K562 (cell line): Measurements from ENCODE around the gene EVI2B.

Experiments
- EZH2 ChIP-seq: IDR thresholded peaks from 2 replicates; pipeline ENCODE4 v1.6.1; 2012; ENCODE audit warnings: low read depth, mild to moderate bottlenecking, inconsistent platforms, low read length, borderline replicate concordance
- FOSL1 ChIP-seq: fragments of 200-800 bp; sonication (Bioruptor generic); conservative IDR thresholded peaks from 2 replicates; pipeline ENCODE4 v1.6.1; 2016; ENCODE audit warnings: missing genetic modification characterization, missing compliant biosample characterization
- HDGF ChIP-seq: fragments of 450-650 bp; IDR thresholded peaks from 2 replicates; pipeline ENCODE4 v1.6.1; 2016
- KLF16 ChIP-seq: IDR thresholded peaks from 2 replicates; pipeline ENCODE4 v1.6.1; 2016; ENCODE audit warnings: antibody characterized with exemption
- POLR2AphosphoS5 ChIP-seq: IDR thresholded peaks from 2 replicates; pipeline ENCODE4 v1.6.1; 2011; ENCODE audit warnings: mild to moderate bottlenecking, low read depth, low read length, moderate library complexity; ENCODE audit not compliant: control insufficient read depth, insufficient read depth
- TCF7L2 ChIP-seq: fragments of 150-350 bp; IDR thresholded peaks from 2 replicates; pipeline ENCODE4 v1.6.1; 2016; ENCODE audit warnings: low read depth, mild to moderate bottlenecking, low read length, moderate library complexity
- XRCC4 ChIP-seq: IDR thresholded peaks from one replicate; pipeline ENCODE4 v1.6.1; 2011; ENCODE audit not compliant: insufficient read depth, insufficient read length; ENCODE audit errors: extremely low read depth
- ZFP36 ChIP-seq: fragments of 150-350 bp; IDR thresholded peaks from 2 replicates; pipeline ENCODE4 v1.6.1; 2018; ENCODE audit warnings: low read length, low read depth; ENCODE audit not compliant: partially characterized antibody
- ZNF75A ChIP-seq: fragments of 450-650 bp; formaldehyde crosslinking; IDR thresholded peaks from 2 replicates; pipeline ENCODE4 v1.4.0; 2020; ENCODE audit warnings: mild to moderate bottlenecking
- TF ChIP-seq, protein P1 (sequence below): sonication (generic); formaldehyde crosslinking; IDR thresholded peaks from 2 replicates; pipeline ENCODE4 v1.5.0; 2020; ENCODE audit warnings: missing genetic modification reagents
- TF ChIP-seq, protein P2 (sequence below): sonication (generic); formaldehyde crosslinking; IDR thresholded peaks from 2 replicates; pipeline ENCODE4 v1.9.0; 2022; ENCODE audit warnings: mild to moderate bottlenecking, missing genetic modification reagents
- TF ChIP-seq, protein P3 (sequence below), 3 experiments: IDR thresholded peaks in 2 of 3; conservative IDR thresholded peaks in 1 of 3; 2 replicates each; pipeline ENCODE4 v1.5.1; 2011 to 2012; ENCODE audit warnings: low read length in 3 of 3, mild to moderate bottlenecking in 3 of 3, control low read depth in 2 of 3, improper control_type of control experiment in 1 of 3, inconsistent platforms in 1 of 3, low read depth in 1 of 3, mixed read lengths in 1 of 3, moderate library complexity in 1 of 3; ENCODE audit not compliant: insufficient read depth in 2 of 3

DNA sequence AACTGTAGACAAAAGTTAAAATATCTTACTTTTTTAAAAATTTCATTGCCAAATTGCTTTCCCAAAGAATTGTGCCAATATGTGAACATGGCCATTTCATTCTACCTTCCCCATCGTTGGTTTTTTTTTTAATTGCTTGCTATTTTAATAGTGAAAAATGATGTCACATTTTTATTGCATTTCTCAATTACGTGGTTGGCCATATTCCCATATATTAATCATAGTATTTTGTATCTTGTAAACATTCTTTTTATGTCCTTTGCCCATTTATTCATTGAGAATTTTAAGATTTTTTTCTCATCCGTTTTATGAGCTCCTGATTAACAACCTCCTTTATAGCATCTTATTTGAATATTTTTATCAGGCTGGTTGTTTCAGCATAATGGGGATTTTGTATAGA, 24.1 kb downstream of the EVI2B start:
- TF ChIP-seq FOSL1 (tag) (no peak), POLR2AphosphoS5 (no peak), ZNF75A (no peak), KLF16 (no peak), EZH2 (no peak), TCF7L2 (no peak), XRCC4 (no peak), HDGF (no peak), ZFP36 (no peak)
- TF ChIP-seq, protein P1, sequence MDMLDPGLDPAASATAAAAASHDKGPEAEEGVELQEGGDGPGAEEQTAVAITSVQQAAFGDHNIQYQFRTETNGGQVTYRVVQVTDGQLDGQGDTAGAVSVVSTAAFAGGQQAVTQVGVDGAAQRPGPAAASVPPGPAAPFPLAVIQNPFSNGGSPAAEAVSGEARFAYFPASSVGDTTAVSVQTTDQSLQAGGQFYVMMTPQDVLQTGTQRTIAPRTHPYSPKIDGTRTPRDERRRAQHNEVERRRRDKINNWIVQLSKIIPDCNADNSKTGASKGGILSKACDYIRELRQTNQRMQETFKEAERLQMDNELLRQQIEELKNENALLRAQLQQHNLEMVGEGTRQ: no peak
- TF ChIP-seq, protein P2, sequence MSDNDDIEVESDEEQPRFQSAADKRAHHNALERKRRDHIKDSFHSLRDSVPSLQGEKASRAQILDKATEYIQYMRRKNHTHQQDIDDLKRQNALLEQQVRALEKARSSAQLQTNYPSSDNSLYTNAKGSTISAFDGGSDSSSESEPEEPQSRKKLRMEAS (CRISPR knock-in tag): no peak
- TF ChIP-seq, protein P3, sequence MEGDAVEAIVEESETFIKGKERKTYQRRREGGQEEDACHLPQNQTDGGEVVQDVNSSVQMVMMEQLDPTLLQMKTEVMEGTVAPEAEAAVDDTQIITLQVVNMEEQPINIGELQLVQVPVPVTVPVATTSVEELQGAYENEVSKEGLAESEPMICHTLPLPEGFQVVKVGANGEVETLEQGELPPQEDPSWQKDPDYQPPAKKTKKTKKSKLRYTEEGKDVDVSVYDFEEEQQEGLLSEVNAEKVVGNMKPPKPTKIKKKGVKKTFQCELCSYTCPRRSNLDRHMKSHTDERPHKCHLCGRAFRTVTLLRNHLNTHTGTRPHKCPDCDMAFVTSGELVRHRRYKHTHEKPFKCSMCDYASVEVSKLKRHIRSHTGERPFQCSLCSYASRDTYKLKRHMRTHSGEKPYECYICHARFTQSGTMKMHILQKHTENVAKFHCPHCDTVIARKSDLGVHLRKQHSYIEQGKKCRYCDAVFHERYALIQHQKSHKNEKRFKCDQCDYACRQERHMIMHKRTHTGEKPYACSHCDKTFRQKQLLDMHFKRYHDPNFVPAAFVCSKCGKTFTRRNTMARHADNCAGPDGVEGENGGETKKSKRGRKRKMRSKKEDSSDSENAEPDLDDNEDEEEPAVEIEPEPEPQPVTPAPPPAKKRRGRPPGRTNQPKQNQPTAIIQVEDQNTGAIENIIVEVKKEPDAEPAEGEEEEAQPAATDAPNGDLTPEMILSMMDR (IDR thresholded peaks at IDR 0.05 in 2 of 3, conservative IDR thresholded peaks at IDR 0.05 in 1 of 3; ENCODE audit: insufficient read depth in 2 of 3, low read depth in 1 of 3, low read length in 3 of 3): no peak
